Fibroblast of lung (primary cell): ENCODE results near the gene DIO1.
"Not testable (repeated sequence)": the region's sequence is repeated elsewhere in the genome, so short reads cannot be mapped to it uniquely, and the experiment has no call there.

Experiments used
- EZH2 ChIP-seq: IDR thresholded peaks from 2 replicates; pipeline ENCODE4 v1.5.1; 2012; ENCODE audit warnings: low read length, control low read depth, mild to moderate bottlenecking; ENCODE audit errors: missing control alignments
- TF ChIP-seq, protein P1 (sequence below), 2 donors: IDR thresholded peaks in 1 of 2; conservative IDR thresholded peaks in 1 of 2; 1 replicate in 1 of 2; 2 replicates in 1 of 2; pipeline ENCODE4 v1.5.1; 2011 to 2012; ENCODE audit warnings: low read length in 2 of 2, control low read depth in 1 of 2, inconsistent platforms in 1 of 2, low read depth in 1 of 2, mild to moderate bottlenecking in 1 of 2

GRCh38 chr1:53883600-53883999 is 10.4 kb upstream of the DIO1 start:
- TF ChIP-seq, protein P1, sequence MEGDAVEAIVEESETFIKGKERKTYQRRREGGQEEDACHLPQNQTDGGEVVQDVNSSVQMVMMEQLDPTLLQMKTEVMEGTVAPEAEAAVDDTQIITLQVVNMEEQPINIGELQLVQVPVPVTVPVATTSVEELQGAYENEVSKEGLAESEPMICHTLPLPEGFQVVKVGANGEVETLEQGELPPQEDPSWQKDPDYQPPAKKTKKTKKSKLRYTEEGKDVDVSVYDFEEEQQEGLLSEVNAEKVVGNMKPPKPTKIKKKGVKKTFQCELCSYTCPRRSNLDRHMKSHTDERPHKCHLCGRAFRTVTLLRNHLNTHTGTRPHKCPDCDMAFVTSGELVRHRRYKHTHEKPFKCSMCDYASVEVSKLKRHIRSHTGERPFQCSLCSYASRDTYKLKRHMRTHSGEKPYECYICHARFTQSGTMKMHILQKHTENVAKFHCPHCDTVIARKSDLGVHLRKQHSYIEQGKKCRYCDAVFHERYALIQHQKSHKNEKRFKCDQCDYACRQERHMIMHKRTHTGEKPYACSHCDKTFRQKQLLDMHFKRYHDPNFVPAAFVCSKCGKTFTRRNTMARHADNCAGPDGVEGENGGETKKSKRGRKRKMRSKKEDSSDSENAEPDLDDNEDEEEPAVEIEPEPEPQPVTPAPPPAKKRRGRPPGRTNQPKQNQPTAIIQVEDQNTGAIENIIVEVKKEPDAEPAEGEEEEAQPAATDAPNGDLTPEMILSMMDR (conservative IDR thresholded peaks at IDR 0.05 in 1 of 2, IDR thresholded peaks at IDR 0.05 in 1 of 2; ENCODE audit: low read depth in 1 of 2, low read length in 2 of 2): not testable (repeated sequence)
- TF ChIP-seq EZH2: not testable (repeated sequence)
